ENCODE data around the gene NAV2.

The NAV2 gene

DNA sequence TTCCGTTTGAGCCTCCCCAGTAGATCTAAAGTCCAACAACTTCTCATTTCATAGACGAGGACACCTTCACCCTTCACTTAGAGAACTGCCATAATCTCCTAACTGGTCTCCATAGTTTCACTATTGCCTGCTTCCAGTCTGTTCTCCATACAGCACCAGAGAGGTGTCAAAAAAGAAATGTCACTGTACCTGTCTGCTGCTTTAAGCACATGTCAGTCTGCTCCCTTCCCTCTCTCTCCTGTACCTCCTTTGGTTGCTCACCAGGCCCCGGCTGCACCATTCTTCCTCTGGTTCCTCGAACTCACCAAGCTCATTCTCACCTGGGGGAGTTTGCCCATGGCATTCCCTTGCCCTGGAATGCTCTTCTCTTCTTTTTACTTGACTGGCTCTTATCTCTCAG lies 75.8 kb downstream of the NAV2 start:
- no peaks in the 10 kb centered on the region for H3K4me1 ChIP-seq (ENCODE audit: low read length)
- H3K27me3 ChIP-seq (replicated peaks; ENCODE audit: insufficient read depth, low read length) = no peaks in the 10 kb centered on the region
- no peaks in the 10 kb centered on the region for H3K9me2 ChIP-seq (replicated peaks; ENCODE audit: insufficient read depth, low read length)
- no peaks in the 10 kb centered on the region for H3K9me3 ChIP-seq (replicated peaks; ENCODE audit: insufficient read depth, low read length)
- H3K27ac ChIP-seq (ENCODE audit: low read length) = no peak overlapping the region
- no peak for TF ChIP-seq EZH2phosphoT487 (IDR thresholded peaks at IDR 0.05; ENCODE audit: low read length)
- DNase-seq = no peak
- no peaks in the 10 kb centered on the region for H3F3A ChIP-seq (ENCODE audit: insufficient read depth, low read length)
- H3K79me2 ChIP-seq (ENCODE audit: low read length) = no peaks in the 10 kb centered on the region
- H2AFZ ChIP-seq (ENCODE audit: low read length) = no peak overlapping the region
- no peak overlapping the region for H3K9ac ChIP-seq (ENCODE audit: low read length)
- no peak overlapping the region for H3K4me2 ChIP-seq (ENCODE audit: low read depth, low read length)
- H3K36me3 ChIP-seq (replicated peaks; ENCODE audit: insufficient read depth, low read length) = no peaks in the 10 kb centered on the region
- H3K4me3 ChIP-seq (ENCODE audit: low read length) = no peak overlapping the region
- H4K20me1 ChIP-seq (ENCODE audit: insufficient read depth, low read length) = no peaks in the 10 kb centered on the region

- Histone ChIP-seq H3K4me1 (ENCODE audit: low read length) (no peaks in the 10 kb centered on the region), H3K27me3 (replicated peaks; ENCODE audit: insufficient read depth, low read length) (no peaks in the 10 kb centered on the region), H4K20me1 (ENCODE audit: insufficient read depth, low read length) (no peaks in the 10 kb centered on the region), H3K9me3 (replicated peaks; ENCODE audit: insufficient read depth, low read length) (no peaks in the 10 kb centered on the region), H3F3A (ENCODE audit: insufficient read depth, low read length) (no peaks in the 10 kb centered on the region), H3K79me2 (ENCODE audit: low read length) (no peaks in the 10 kb centered on the region), H3K4me2 (ENCODE audit: low read depth, low read length) (no peak overlapping the region), H3K9me2 (replicated peaks; ENCODE audit: insufficient read depth, low read length) (no peaks in the 10 kb centered on the region), H3K36me3 (replicated peaks; ENCODE audit: insufficient read depth, low read length) (no peaks in the 10 kb centered on the region), H3K4me3 (ENCODE audit: low read length) (no peak overlapping the region), H2AFZ (ENCODE audit: low read length) (no peak overlapping the region), H3K9ac (ENCODE audit: low read length) (no peak overlapping the region), H3K27ac (ENCODE audit: low read length) (no peak overlapping the region)
- DNase-seq = no peak
- TF ChIP-seq EZH2phosphoT487 (IDR thresholded peaks at IDR 0.05; ENCODE audit: low read length) (no peak), CTCF (IDR thresholded peaks at IDR 0.05; ENCODE audit: low read length) (no peak), EZH2 (optimal IDR thresholded peaks at IDR 0.05; ENCODE audit: low read depth, low read length) (no peak)
These were observed 76.6 kb downstream of the NAV2 start for GRCh38 chr11:19789245-19789644.

GRCh38 chr11:19789835-19790710 lies 77.4 kb downstream of the NAV2 start:
- H3F3A ChIP-seq (ENCODE audit: insufficient read depth, low read length) = no peaks in the 10 kb centered on the region
- H3K9ac ChIP-seq (ENCODE audit: low read length) = no peak overlapping the region
- H3K9me3 ChIP-seq (replicated peaks; ENCODE audit: insufficient read depth, low read length) = no peaks in the 10 kb centered on the region
- no peak for TF ChIP-seq EZH2 (optimal IDR thresholded peaks at IDR 0.05; ENCODE audit: low read depth, low read length)
- TF ChIP-seq CTCF (IDR thresholded peaks at IDR 0.05; ENCODE audit: low read length) = no peak
- no peak for TF ChIP-seq EZH2phosphoT487 (IDR thresholded peaks at IDR 0.05; ENCODE audit: low read length)
- H3K9me2 ChIP-seq (replicated peaks; ENCODE audit: insufficient read depth, low read length) = no peaks in the 10 kb centered on the region
- H4K20me1 ChIP-seq (ENCODE audit: insufficient read depth, low read length) = no peaks in the 10 kb centered on the region
- no peak for DNase-seq
- H3K4me1 ChIP-seq (ENCODE audit: low read length) = no peaks in the 10 kb centered on the region
- H2AFZ ChIP-seq (ENCODE audit: low read length) = no peak overlapping the region
- no peaks in the 10 kb centered on the region for H3K79me2 ChIP-seq (ENCODE audit: low read length)
- H3K36me3 ChIP-seq (replicated peaks; ENCODE audit: insufficient read depth, low read length) = no peaks in the 10 kb centered on the region
- no peak overlapping the region for H3K27ac ChIP-seq (ENCODE audit: low read length)
- no peak overlapping the region for H3K4me3 ChIP-seq (ENCODE audit: low read length)
- H3K27me3 ChIP-seq (replicated peaks; ENCODE audit: insufficient read depth, low read length) = no peaks in the 10 kb centered on the region
- no peak overlapping the region for H3K4me2 ChIP-seq (ENCODE audit: low read depth, low read length)
